ENCODE measurements around the gene MIPEP.

MIPEP gene

GRCh38 chr13:23849670-23850069 lies 39.5 kb downstream of the MIPEP start:
- no peak for DNase-seq

GRCh38 chr13:23848646-23849141 lies 40.5 kb downstream of the MIPEP start:
- DNase-seq, result no peak

- no peak for DNase-seq
Observed at GRCh38 chr13:23848019-23848418, 41.2 kb downstream of the MIPEP start.

- DNase-seq, result no peak
Observed at GRCh38 chr13:23847497-23847896, 41.7 kb downstream of the MIPEP start.

- DNase-seq, result no peak
Observed at GRCh38 chr13:23845105-23845725, 44.0 kb downstream of the MIPEP start.

- no peak for DNase-seq
Observed at GRCh38 chr13:23844132-23844531, 45.1 kb downstream of the MIPEP start.

GRCh38 chr13:23843436-23843835 lies 45.8 kb downstream of the MIPEP start:
- no peak for DNase-seq

GRCh38 chr13:23842406-23842805 lies 46.8 kb downstream of the MIPEP start:
- DNase-seq, result no peak

GRCh38 chr13:23833733-23834611 lies 55.2 kb downstream of the MIPEP start:
- no peak for DNase-seq

- DNase-seq, result no peak
Observed at GRCh38 chr13:23828866-23829265, 60.3 kb downstream of the MIPEP start.

- DNase-seq, result no peak
Observed at GRCh38 chr13:23828086-23828485, 61.1 kb downstream of the MIPEP start.

GRCh38 chr13:23825179-23825578 lies 64.0 kb downstream of the MIPEP start:
- no peak for DNase-seq

GRCh38 chr13:23824371-23824770 lies 64.8 kb downstream of the MIPEP start:
- no peak for DNase-seq

- DNase-seq, result no peak
Observed at GRCh38 chr13:23822252-23822824, 66.9 kb downstream of the MIPEP start.

- DNase-seq, result no peak
Observed at GRCh38 chr13:23820530-23820929, 68.7 kb downstream of the MIPEP start.

- no peak for DNase-seq
Observed at GRCh38 chr13:23817830-23818229, 71.4 kb downstream of the MIPEP start.

GRCh38 chr13:23817136-23817535 lies 72.1 kb downstream of the MIPEP start:
- no peak for DNase-seq

- DNase-seq, result no peak
Observed at GRCh38 chr13:23813635-23814034, 75.6 kb downstream of the MIPEP start.

GRCh38 chr13:23811366-23812062 lies 77.7 kb downstream of the MIPEP start:
- no peak for DNase-seq

- DNase-seq, result no peak
Observed at GRCh38 chr13:23810685-23811240, 78.4 kb downstream of the MIPEP start.

GRCh38 chr13:23808803-23809202 lies 80.4 kb downstream of the MIPEP start:
- no peak for DNase-seq

- DNase-seq, result no peak
Observed at GRCh38 chr13:23806874-23807526, 82.2 kb downstream of the MIPEP start.
